ENCODE measurements around the gene SLC5A10.

- TF ChIP-seq CTCF (IDR thresholded peaks at IDR 0.05): no peak
- no peak for TF ChIP-seq POLR2A (IDR thresholded peaks at IDR 0.05)
- no peak for TF ChIP-seq POLR2AphosphoS5 (IDR thresholded peaks at IDR 0.05)
Measured at GRCh38 chr17:19019041-19019941, 67.3 kb downstream of the SLC5A10 start.

Measured in gastroesophageal sphincter (tissue), 3 donors.